HG02973 (cell line): ENCODE data around the gene FUT9.

Experiments used
- ATAC-seq: cut with Tn5 transposase; IDR thresholded peaks from one replicate; pipeline ENCODE4 v1.9.1; 2021; ENCODE audit warnings: moderate library complexity; ENCODE audit not compliant: unreplicated experiment

FUT9 gene

GRCh38 chr6:96015518-96016333, at the start of gene FUT9:
Gene FUT9 (plus strand): TSS chr6:96015974. CDS start chr6:96203156, 187,182 bp downstream.
- ATAC-seq, result no peak

- no peak for ATAC-seq
These were observed 48.2 kb upstream of the FUT9 start for GRCh38 chr6:95967594-95967993.

- ATAC-seq, result no peak
These were observed 41.8 kb upstream of the FUT9 start for GRCh38 chr6:95973976-95974375.

DNA sequence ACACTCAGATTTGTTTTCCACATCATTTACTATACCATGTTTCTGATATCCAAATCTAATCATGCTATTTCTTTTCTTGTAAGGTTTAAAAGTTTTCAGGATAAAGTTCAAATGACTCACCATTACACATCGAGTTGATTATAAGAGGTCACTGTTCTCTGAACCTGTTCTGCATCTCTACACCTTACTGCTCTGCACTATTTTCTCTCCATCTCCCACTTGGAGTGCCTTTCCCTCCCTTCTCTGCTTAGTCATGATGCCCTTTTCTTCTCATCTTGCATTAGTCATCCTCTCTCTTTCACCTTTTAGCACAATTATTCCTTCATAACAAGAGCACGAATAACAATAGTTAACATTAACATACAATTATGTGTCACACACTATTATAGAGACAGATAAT, 37.5 kb upstream of the FUT9 start:
- ATAC-seq, result no peak

GRCh38 chr6:95991906-95992305, 23.9 kb upstream of the FUT9 start:
- ATAC-seq, result no peak

DNA sequence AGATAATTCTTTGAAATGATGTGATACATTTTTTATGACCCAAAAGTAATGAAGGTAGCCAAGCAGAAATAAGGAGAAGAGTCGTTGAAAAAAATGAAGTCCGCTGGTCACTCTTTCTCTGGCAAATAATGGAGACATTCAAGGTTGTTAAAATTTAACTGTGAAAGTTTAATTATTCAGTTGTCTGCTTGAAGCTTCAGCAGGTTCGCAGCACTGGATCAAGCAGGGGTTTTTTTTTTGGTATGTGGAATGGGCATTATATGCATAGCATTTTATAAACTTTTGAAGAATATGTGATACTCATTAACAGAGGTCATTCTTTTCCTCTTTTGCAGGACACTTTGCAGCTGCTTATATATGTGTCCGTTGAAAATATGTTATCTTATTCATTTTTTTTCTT, 21.6 kb upstream of the FUT9 start:
- ATAC-seq, result no peak

DNA sequence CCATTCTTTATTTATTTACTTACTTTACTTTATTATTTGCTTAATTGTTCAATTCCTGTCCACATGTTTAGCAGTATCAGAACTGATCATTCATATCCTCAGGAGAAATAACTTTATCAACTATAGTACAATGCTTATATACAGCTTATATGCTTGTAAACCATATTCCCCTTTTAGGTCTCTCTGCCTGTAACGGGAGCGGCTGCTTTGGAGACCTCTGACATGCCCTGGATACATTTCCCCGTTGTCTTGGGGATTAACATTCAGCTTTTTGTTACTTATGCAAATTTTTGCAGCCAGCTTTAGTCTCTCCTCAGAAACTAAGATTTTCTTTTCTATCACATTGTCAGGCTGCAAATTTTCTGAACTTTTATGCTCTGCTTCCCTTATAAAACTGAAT, 17.6 kb upstream of the FUT9 start:
- ATAC-seq, result no peak

GRCh38 chr6:96001891-96002575, 13.7 kb upstream of the FUT9 start:
- no peak for ATAC-seq

- ATAC-seq, result no peak
These were observed 13.2 kb upstream of the FUT9 start for GRCh38 chr6:96002576-96002910.

GRCh38 chr6:96002912-96003311, 12.9 kb upstream of the FUT9 start:
- no peak for ATAC-seq

DNA sequence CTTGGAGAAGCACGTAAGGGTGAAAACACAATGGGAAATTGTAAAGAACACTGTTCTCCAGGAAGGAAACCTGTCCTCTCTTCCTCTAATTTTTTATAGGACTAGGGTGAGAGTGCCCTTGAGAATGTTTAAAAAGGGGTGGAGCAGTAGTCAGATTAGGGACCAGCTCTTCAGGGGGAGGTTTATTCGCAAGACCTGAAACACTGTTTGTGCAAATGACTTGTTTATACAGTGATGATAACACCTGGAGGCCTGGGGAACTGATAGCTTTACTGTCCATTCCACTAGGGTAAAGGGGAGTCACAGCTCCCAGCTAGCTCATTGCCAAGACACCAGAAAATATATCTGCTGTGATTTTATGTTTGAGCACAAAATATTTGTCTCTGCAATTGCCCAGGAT, 8.1 kb upstream of the FUT9 start:
- ATAC-seq, result no peak

- ATAC-seq, result no peak
These were observed 2.2 kb upstream of the FUT9 start for GRCh38 chr6:96013531-96013930.

- ATAC-seq, result no peak
These were observed 792 bp upstream of the FUT9 start for GRCh38 chr6:96014846-96015517.

- no peak for ATAC-seq
These were observed 728 bp downstream of the FUT9 start for GRCh38 chr6:96016334-96017069.

- no peak for ATAC-seq
These were observed 1.2 kb downstream of the FUT9 start for GRCh38 chr6:96017070-96017359.

DNA sequence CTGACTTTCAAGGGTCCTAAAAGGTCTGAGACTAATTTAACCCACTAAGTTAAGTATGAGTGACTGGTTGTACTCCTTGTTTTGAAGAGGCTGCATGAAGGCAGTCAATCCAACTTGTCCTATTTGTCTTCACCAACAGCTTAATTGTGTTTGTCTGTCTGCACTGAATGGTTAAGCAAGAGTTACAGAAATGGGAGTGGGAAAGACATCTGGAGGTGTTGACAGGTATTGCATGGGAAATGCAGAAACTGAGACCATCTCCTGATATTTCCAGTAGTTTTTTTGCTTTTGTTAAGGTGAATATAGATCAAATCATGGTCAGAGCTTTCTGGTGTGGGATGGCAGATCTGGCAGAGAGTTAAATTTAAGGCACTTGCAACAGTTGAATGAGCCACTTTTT, 6.5 kb downstream of the FUT9 start:
- no peak for ATAC-seq

- ATAC-seq, result no peak
These were observed 16.9 kb downstream of the FUT9 start for GRCh38 chr6:96032661-96033060.

DNA sequence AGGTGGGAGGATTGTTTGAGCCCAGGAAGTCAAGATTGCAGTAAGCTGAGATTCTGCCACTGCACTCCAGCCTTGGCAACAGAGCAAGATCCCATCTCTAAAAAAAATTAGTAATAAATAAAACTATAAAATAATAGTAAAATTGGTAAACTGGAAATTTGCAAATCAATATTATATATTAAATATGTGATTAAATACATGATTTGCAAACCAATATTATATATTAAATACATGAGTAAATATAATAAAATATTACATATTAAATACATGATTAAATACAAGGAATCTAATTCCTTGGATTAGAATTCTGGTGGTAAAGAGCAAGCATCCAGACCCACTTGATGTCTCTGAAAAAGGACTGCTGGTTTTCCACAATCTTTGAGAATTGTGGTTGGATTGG, 35.8 kb downstream of the FUT9 start:
- ATAC-seq, result no peak

DNA sequence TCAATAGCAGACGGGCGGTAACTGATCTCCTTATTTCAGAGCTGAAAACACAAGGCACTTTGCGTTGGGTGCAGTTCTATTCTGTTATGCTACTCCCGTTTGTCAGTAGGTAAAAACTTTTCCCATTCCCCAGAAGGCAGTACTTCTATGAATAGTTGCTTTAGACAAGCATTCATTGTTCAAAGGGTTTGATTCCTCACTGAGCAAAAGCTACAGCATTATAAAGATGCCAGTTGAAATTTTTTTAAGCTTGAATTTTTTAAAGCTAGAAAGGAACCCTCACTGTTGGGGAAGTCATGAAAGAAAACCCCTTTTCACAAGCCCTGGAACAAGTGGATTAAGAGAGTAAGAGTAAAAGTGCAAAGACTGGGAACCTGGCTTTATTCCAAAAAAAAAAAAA, 42.3 kb downstream of the FUT9 start:
- no peak for ATAC-seq

DNA sequence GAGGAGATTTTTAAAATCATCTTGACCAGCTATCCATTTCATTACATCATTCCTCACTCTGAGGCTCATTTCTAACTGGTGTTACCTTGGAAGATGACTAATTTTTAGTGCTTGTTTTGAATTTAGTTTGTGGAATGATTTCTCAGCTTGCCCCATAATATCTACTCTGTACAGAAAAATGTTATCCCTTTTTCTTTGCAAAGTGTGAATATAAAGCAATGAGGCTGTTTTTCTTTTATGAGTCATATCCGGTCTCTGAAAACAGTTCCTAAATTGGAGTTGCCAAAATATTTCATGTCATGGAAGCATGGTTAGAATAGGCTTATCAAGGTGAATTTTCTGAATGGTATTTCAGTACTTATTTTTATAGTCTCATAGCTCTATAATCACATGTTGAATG, 43.8 kb downstream of the FUT9 start:
- ATAC-seq, result no peak

GRCh38 chr6:96060249-96060648, 44.5 kb downstream of the FUT9 start:
- ATAC-seq, result no peak

- no peak for ATAC-seq
These were observed 49.4 kb downstream of the FUT9 start for GRCh38 chr6:96065213-96065612.
